Endothelial cell (in vitro differentiated cells): ENCODE results near the gene GNA12. TPM values are rescaled to one million over a fixed set of nuclear protein-coding genes. Genes with fewer than 3 reads are reported as not detected.

Experiments
- DNase-seq: peaks from one replicate; pipeline ENCODE4 v3.0.0; 2021; ENCODE audit warnings: low spot score
- H3K27ac Mint-ChIP-seq: one replicate; pipeline ENCODE4 v1.8.0; 2021; ENCODE audit warnings: mixed read lengths, inconsistent platforms; ENCODE audit not compliant: unreplicated experiment
- H3K27me3 Mint-ChIP-seq: one replicate; pipeline ENCODE4 v1.8.0; 2021; ENCODE audit warnings: mild to moderate bottlenecking, moderate library complexity, mixed read lengths, inconsistent platforms; ENCODE audit not compliant: unreplicated experiment
- H3K36me3 Mint-ChIP-seq: one replicate; pipeline ENCODE4 v1.8.0; 2021; ENCODE audit warnings: mild to moderate bottlenecking, low read depth, mixed read lengths, inconsistent platforms; ENCODE audit not compliant: unreplicated experiment
- H3K4me1 Mint-ChIP-seq: one replicate; pipeline ENCODE4 v1.8.0; 2021; ENCODE audit warnings: mild to moderate bottlenecking, mixed read lengths, inconsistent platforms; ENCODE audit not compliant: unreplicated experiment
- H3K4me3 Mint-ChIP-seq: one replicate; pipeline ENCODE4 v1.8.0; 2021; ENCODE audit warnings: mild to moderate bottlenecking, mixed read lengths, inconsistent platforms; ENCODE audit not compliant: unreplicated experiment
- H3K9me3 Mint-ChIP-seq: one replicate; pipeline ENCODE4 v1.8.0; 2021; ENCODE audit warnings: mixed read lengths, inconsistent platforms; ENCODE audit not compliant: unreplicated experiment
- CTCF ChIP-seq: fragments of 200-600 bp; sonication (generic); IDR thresholded peaks from one replicate; pipeline ENCODE4 v1.5.0; 2021; ENCODE audit warnings: antibody characterized with exemption; ENCODE audit not compliant: unreplicated experiment
- total RNA-seq: library from RNA; stranded (reverse); fragmentation: NEBNext Ultra II Directional; extraction: Animal tissue kit (Norgen Biotek cat#: 25700); gene quantifications from one replicate; pipeline ENCODE4 v1.2.1, GENCODE V29; 2021; ENCODE audit not compliant: unreplicated experiment

Gene GNA12
- total RNA-seq, 1 donor from 2014 or later: 105 TPM

DNA sequence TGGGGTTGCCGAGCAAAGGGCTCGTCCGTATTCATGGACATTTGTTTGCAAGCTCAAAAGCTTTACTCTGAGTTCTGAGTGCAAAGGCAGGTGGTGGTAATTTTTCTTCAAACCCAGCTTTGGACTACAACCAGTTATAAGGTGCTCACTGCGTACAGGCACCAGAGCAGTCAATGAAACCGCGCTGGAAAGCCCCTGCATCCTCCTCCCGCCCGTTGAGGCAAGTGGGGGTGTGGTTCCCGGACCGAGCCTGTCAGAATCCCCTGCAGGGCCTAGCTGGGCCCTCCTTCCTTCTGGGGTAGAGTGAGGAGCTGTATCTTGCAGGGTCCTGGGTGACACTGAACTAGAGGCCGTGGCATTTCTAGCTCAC is 133.8 kb downstream of the GNA12 start:
- Mint-ChIP-seq H3K27ac (no peak overlapping the region), H3K9me3 (no peaks in the 10 kb centered on the region), H3K4me3 (no peak overlapping the region), H3K27me3 (peaks cover 16% of the 10 kb centered on the region), H3K36me3 (peaks cover 18% of the 10 kb centered on the region), H3K4me1 (peaks cover 28% of the 10 kb centered on the region)
- DNase-seq: no peak
- no peak for TF ChIP-seq CTCF

GRCh38 chr7:2709553-2710285 is 134.4 kb downstream of the GNA12 start:
- DNase-seq: peak; percentile 85
- H3K27me3 Mint-ChIP-seq: peaks cover 16% of the 10 kb centered on the region
- TF ChIP-seq CTCF: peak; percentile 85
- H3K27ac Mint-ChIP-seq: no peak overlapping the region
- no peaks in the 10 kb centered on the region for H3K9me3 Mint-ChIP-seq
- H3K4me1 Mint-ChIP-seq: peaks cover 26% of the 10 kb centered on the region
- H3K4me3 Mint-ChIP-seq: no peak overlapping the region
- peaks cover 13% of the 10 kb centered on the region for H3K36me3 Mint-ChIP-seq

DNA sequence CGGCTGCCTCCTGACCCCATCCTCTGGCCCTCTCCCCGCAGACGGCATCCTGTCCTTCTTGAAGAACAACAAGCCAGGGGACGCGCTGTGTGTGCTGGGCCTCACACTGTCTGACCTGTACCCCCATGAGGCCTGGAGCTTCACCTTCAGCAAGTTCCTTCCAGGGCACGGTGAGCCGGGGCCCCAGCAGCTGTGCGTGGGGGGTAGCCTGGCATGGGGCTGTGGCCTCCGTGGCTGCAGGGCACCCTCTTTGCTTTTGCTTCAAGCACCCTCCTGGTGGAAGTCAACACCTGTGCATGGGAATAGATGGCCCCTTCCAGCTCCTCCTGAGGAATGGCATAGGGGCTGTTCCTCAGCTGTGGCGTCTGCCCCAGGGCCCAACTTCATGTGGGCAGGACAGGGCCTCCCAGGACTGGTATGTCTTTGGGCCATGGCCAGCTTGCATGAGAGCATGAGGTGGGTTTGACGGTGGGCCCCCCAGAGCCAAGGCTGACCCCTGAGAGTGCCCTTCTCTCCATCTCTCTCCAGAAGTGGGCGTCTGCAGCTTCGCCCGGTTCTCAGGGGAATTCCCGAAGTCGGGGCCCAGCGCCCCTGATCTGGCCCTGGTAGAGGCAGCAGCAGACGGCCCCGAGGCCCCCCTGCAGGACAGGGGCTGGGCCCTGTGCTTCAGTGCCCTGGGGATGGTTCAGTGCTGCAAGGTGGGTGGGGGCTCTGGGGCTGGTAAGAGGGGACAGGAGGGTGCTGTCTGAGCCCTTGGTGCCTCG is 135.4 kb downstream of the GNA12 start:
- TF ChIP-seq CTCF: no peak
- H3K4me3 Mint-ChIP-seq: no peak overlapping the region
- H3K27ac Mint-ChIP-seq: no peak overlapping the region
- DNase-seq: no peak
- peaks cover 14% of the 10 kb centered on the region for H3K27me3 Mint-ChIP-seq
- no peaks in the 10 kb centered on the region for H3K9me3 Mint-ChIP-seq
- peaks cover 3% of the 10 kb centered on the region for H3K36me3 Mint-ChIP-seq
- H3K4me1 Mint-ChIP-seq: peaks cover 16% of the 10 kb centered on the region

- Mint-ChIP-seq H3K27me3 (peaks cover 12% of the 10 kb centered on the region), H3K9me3 (no peaks in the 10 kb centered on the region), H3K4me3 (no peak overlapping the region), H3K27ac (peak overlapping the region; percentile 48), H3K36me3 (no peaks in the 10 kb centered on the region), H3K4me1 (peaks cover 15% of the 10 kb centered on the region)
- TF ChIP-seq CTCF: no peak
- DNase-seq: no peak
Observed at GRCh38 chr7:2708041-2708440, 136.1 kb downstream of the GNA12 start.

DNA sequence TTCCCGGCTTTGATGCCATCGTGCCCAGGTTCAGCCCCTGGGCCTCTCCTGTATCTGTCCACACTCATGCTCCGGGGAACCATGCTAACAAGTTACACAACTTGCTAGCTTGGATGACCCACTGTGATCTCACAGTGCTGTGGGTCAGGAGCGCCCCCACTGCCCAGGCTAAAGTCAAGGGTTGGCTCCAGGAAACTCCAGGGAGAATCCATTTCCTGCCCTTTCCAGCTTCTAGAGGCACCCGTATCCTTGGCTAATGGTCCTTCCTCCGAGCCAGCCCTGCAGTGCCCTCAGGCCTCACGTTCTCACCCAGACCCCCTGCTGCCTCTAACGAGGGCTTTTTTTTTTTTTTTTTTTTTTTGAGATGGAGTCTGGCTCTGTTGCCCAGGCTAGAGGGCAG is 136.6 kb downstream of the GNA12 start:
- peak overlapping the region; percentile 12 for H3K4me3 Mint-ChIP-seq
- H3K36me3 Mint-ChIP-seq: no peaks in the 10 kb centered on the region
- DNase-seq: no peak
- H3K4me1 Mint-ChIP-seq: peaks cover 15% of the 10 kb centered on the region
- no peaks in the 10 kb centered on the region for H3K9me3 Mint-ChIP-seq
- peak overlapping the region; percentile 72 for H3K27ac Mint-ChIP-seq
- H3K27me3 Mint-ChIP-seq: peaks cover 12% of the 10 kb centered on the region
- no peak for TF ChIP-seq CTCF
